ENCODE results near the gene ZSCAN21.

The ZSCAN21 gene

DNA sequence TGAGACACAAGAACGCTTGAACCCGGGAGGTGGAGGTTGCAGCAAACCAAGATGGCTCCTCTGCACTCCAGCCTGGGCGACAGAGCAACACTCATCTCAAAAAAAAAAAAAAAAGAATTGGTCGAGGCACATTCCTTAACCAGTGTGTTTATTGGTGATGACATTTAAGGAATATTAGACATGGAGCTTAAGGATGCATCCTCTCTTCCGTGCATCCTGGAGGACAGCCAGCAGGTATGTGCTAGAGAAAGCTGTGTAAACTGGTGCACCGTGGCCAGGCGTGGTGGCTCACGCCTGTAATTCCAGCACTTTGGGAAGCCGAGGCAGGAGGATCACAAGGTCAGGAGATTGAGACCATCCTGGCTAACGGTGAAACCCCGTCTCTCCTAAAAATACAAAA is 22.4 kb upstream of the ZSCAN21 start:
- DNase-seq (ENCODE audit: low read depth) = no peak

DNA sequence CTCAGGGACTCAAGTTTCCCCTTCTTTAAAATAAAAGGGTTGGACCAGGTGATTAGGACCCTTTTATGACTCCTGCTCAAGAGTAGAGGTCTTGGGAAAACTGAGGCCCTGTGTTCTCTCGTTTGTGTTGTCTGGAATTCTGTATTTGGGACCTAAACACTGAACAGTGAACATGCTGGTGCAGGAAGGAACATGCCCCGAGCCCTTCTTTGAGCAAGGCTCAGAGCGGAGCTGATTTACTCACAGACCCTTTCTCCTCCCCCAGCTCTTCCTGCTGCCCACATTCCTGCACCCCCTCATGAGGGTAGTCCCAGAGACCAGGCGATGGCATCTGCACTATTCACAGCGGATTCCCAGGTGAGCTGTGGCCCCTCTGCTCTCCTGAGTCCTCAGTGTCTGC is 20.0 kb upstream of the ZSCAN21 start:
- DNase-seq (ENCODE audit: low read depth) = no peak

DNA sequence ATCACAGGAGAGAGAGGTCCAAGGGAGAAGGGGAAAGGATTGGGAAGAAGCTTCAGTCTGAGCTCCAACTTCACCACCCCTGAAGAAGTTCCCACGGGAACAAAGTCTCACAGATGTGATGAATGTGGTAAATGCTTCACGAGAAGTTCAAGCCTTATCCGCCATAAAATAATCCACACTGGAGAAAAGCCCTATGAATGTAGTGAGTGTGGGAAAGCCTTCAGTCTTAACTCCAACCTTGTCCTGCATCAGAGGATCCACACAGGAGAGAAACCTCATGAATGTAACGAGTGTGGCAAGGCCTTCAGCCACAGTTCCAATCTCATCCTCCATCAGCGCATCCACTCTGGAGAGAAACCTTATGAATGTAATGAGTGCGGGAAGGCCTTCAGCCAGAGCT is 16.0 kb upstream of the ZSCAN21 start:
- no peak for DNase-seq (ENCODE audit: low read depth)

DNA sequence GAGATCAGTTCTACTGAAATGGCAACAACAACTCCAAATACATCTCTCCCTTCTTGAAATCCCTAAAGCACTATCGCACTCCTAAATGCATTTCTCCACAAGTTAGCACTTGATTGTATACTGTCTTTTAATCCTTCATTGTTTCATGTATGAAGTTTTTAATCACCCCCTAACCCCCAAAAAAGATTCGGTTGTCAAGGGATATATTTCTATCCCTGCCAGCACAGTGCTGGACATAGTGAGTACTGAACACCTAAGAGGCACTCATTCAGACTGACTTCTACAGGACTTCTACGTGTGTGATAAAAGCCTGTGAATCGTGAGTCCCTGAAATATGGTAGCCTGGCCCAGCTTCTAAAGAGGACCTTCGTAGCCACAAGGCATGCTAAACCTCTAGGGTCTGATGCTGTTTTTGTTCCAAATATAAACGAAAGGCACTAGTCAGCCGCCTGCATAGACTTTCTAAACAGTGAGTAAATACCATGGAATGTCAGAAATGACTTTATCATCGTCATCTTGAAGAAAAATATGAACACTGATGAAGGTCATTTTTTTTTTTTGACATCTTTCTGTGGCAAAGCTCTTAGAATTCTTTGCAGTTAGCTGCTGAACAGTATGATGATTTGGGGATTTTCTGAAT is 14.6 kb upstream of the ZSCAN21 start:
- DNase-seq (ENCODE audit: low read depth) = no peak

DNA sequence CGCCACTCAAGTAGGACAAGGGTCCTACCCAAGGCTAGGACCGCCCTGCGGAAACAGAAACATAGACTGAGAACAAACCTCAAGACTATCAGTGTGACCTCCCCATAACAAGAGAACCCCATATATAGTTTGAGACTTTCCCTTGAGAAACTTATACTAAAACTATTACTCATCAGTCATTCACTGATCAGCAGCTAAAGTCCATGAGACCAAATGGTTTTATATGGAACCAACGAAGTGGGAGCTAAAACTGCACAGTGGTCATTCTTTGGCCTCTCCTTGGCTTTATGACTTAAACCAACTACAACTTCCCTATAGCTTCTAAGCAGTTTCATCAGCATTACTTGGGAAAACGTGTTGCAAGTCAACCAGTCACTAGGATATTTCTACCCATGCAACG is 13.7 kb upstream of the ZSCAN21 start:
- DNase-seq (ENCODE audit: low read depth) = no peak

DNA sequence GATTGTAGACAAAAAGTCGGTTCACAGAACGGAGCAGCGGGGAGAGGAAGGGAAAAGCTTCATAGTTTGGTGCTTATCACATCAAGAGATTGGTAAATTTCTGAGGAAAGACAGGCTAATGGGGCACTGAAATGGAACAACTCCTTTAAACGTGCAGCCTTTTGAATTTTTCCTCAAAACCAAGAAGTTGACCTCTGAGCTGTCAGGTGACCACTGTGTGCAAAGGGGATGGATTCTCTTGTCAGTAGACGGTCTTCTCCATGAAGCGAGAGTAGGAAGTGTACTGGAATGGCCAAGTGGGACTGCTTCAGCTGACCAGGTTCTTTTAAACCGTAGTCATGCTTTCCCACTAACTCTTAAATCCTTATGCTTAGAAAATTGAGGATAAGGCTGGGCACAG is 11.2 kb upstream of the ZSCAN21 start:
- no peak for DNase-seq (ENCODE audit: low read depth)

DNA sequence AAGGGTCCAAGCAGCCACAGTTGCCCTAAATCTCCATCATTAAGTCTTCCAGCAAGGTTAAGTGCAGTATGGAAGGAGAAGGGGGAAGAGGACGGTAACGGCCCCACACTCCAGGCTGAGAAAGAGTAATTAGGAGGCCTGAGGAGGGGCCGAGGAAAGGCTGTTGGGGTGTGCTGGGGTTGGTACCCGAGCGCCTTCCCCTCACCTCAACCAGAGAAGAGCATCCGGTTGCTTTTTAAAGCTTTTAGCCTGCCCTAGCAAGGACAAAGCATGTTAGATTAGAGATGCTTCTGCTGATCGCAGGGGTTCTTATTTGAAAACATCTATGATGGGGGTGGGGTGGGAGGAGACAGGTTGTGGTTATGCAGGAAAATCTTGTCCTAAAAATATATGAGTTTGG is 9.0 kb upstream of the ZSCAN21 start:
- DNase-seq (ENCODE audit: low read depth) = no peak

DNA sequence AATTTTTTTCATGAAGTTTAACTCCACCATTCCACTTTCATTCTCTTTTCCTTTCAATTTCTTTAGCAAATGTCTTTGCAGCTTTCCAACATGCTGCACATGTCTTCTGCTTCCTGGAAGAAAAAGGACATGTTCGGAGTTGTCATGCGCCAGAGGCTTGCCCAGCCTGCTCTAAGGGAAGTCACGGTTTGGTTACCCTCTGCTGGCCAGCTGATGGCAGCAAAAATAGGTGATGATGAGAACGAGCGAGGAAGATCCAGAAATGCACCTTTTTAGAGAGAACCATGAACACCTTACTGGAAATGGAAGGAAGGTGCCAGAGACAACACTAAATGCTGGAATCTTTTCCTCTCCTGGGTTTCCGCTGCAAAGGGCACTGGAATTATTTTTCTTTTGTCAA is 4.9 kb upstream of the ZSCAN21 start:
- DNase-seq (ENCODE audit: low read depth) = no peak

DNA sequence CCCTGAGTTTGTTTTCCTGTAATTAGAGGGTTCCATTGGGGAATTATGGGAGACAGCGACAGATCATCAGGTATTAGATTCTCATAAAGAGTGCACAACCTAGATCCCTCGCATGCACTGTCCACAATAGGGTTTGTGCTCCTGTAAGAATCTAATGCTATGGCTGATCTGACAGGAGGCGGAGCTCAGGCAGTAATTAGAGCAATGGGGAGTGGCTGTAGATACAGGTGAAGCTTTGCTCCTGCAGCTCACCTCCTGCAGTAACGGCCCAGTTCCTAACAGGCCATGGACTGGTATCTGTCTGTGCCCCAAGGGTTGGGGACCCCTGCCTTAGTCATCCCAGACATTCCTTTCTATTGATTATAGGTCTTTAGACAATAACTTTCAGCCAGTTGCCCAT is 894 bp upstream of the ZSCAN21 start:
- no peak for DNase-seq (ENCODE audit: low read depth)

DNA sequence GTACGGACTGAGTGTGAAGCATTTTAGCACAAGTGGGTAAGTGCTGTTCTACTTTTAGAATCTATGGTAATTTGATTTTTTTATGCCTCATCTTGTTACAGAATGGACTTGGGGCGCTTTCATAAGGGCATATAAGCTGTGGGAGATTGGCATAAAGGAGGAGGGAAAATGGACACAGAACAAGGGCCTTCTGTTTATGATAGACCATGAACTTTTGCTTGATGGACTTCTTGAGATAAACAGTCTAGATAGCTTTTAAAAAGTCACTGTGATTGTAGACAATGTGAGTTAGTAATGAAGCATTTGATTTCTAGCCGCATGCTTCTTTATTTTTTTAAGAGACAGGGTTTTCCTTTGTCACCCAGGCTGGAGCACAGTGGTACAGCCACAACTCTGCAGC is 2.0 kb downstream of the ZSCAN21 start:
- DNase-seq (ENCODE audit: low read depth) = no peak

DNA sequence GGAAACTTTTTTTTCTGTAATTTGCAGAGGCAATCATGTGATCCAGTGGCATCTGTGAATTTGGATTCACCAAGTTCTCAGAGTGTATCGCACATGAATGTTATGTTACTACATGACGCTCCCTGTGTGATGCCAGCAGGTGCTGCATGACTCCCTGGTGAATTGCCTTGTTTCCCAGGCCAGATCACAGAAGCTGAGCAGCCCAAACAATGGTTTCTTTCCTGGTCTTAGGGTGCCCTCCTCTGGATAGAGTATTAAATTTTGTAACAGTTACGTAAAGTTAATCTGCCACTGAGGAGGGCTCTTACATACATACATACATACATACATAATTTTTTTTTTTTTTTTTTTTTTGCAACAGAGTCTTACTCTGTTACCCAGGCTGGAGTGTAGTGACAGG is 3.6 kb downstream of the ZSCAN21 start:
- peak; percentile 43 for DNase-seq (ENCODE audit: low read depth)

DNA sequence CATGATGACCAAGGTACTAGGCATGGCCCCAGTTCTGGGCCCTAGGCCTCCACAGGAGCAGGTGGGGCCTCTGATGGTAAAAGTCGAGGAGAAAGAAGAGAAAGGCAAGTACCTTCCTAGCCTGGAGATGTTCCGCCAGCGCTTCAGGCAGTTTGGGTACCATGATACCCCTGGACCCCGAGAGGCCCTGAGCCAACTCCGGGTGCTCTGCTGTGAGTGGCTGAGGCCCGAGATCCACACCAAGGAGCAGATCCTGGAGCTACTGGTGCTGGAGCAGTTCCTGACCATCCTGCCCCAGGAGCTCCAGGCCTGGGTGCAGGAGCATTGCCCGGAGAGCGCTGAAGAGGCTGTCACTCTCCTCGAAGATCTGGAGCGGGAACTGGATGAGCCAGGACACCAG is 7.4 kb downstream of the ZSCAN21 start:
- no peak for DNase-seq (ENCODE audit: low read depth)

DNA sequence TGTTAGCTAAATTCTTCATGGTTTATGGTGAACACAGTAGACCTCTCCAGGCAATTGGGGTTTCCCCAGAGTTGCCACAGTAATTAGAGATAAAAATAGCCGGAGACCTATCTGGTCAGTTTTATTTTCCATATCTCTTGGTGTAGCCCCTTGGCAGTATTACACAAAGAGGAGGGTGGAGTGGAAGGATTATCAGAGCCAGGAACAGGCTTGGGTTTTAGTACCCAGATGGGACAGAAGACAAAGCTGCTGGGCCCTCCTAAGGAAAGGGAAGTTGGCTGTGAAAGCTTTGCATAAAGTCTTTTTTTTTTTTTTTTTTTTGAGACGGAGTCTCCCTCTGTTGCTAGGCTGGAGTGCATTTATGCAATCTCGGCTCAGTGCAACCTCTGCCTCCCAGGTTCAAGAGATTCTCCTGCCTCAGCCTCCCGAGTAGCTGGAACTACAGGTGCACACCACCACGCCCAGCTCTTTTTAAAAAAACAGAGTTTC is 9.7 kb downstream of the ZSCAN21 start:
- no peak for DNase-seq (ENCODE audit: low read depth)

DNA sequence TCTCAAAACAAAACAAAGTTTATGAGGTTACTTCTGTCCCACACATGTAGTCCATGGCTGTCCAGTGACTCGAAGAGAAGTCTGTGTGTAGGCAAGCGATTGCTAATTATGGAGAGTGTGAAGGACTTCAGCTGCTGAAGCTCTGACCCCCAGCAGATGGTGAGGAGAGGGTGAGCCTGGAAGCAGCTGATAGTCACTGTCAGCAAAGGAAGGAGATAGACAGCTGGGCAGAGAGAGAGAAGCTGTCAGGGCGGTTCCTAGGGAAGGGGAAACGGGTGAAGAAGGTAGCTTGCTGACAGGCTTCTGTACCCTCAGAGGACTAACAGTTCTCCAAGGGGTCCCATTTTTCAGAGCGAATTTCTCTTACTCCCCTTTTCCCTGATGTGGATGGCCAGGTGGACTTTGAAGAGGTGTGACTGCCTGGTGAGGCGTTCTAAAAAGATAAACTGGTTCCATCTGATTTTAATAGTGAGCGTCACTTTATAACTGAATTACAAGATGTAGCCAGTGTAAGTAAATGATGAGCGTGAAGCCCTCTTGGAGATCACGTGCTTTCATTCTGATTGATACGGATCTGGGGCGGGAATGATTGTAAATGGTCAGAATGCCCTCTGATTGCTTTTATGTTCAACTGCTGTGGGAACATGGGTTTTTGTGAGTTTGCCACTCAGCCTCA is 12.1 kb downstream of the ZSCAN21 start:
- peak; percentile 55 for DNase-seq (ENCODE audit: low read depth)

DNA sequence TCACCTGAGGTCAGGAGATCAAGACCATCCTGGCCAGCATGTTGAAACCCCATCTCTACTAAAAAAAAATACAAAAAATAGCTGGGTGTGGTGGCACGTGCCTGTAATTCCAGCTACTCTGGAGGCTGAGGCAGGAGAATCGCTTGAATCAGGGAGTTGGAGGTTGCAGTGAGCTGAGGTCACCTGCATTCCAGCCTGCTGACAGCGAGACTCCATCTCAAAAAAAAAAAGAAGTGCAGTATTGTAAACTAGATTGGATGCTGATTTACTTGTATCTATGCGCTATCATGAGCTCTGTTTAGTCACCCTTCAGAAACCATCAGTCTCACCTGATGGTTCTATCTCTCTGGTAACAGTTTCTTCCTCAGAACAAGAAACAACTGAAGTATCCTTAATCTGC is 13.8 kb downstream of the ZSCAN21 start:
- DNase-seq (ENCODE audit: low read depth) = no peak

DNA sequence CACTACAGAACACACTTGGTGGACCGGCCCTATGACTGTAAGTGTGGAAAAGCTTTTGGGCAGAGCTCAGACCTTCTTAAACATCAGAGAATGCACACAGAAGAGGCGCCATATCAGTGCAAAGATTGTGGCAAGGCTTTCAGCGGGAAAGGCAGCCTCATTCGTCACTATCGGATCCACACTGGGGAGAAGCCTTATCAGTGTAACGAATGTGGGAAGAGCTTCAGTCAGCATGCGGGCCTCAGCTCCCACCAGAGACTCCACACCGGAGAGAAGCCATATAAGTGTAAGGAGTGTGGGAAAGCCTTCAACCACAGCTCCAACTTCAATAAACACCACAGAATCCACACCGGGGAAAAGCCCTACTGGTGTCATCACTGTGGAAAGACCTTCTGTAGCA is 14.6 kb downstream of the ZSCAN21 start:
- no peak for DNase-seq (ENCODE audit: low read depth)

DNA sequence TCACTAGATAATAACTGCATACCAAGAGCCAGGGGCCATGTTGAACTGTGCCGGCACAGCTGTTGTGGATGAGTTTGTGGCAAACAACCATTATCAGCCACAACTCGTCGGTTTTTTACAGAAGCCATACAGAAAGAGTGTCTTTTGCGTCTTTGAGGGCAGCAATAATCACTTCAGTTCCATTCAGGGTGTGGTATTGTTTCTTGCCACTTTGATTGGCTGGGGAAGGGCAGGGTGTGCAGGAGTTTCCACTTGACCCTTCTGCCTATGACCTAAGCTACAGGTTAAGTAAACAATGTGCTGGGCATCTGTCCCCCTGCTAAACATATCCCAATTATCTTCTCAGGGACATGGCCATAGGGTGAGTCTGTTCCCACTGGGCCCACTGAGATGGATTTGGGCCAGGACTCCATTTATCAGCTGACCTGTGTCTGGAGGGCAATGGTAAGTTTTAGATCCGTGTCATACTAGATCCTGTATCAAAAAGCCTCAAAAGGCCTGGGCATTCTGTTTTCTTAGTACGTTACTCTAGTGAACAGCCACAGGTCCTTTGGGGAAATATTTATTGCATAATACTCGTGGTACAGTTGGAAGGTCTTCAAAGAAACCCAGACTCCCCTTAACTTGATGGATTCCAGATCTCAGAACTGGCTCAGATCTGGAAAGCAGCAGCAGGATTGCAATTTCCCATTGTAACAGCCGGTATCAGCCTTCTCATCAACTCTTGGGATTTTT is 16.0 kb downstream of the ZSCAN21 start:
- no peak for DNase-seq (ENCODE audit: low read depth)

DNA sequence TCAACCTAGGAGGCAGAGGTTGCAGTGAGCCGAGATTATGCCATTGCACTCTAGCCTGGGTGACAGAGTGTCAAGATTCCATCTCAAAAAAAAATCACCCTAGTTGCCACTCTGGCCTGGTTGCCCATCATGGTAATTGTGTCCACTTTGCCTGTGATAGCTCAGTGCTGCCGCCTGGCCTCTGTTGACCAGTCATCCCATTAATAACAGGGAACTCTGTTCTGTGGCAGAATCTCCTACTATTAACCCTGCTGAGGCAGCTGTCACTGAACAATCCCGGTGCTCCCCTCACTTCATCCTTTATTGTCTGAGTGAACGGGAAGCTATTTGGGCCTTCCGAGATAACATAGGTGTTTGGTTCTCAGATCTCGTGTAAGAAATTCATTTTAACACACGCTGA is 17.4 kb downstream of the ZSCAN21 start:
- no peak for DNase-seq (ENCODE audit: low read depth)

DNA sequence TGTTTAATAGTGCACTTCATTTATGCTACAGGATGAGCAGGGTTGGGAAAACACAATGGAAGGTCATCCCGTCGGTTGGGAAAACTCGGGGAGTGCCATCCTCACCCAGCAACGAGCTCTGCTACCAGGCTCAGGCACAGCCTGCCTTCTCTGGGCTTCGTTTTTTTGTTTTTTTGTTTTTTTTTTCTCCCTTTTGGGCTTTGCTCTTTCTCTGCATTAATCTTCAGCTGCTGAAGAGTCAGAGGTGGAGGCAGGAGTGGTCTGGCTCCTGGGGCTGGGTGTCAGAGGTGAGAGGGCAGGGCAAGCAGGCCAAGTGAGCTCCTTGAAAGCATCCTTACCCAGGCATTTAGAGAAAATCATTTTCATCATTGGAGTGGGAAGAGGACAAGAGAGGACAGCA is 20.4 kb downstream of the ZSCAN21 start:
- DNase-seq (ENCODE audit: low read depth) = no peak

DNA sequence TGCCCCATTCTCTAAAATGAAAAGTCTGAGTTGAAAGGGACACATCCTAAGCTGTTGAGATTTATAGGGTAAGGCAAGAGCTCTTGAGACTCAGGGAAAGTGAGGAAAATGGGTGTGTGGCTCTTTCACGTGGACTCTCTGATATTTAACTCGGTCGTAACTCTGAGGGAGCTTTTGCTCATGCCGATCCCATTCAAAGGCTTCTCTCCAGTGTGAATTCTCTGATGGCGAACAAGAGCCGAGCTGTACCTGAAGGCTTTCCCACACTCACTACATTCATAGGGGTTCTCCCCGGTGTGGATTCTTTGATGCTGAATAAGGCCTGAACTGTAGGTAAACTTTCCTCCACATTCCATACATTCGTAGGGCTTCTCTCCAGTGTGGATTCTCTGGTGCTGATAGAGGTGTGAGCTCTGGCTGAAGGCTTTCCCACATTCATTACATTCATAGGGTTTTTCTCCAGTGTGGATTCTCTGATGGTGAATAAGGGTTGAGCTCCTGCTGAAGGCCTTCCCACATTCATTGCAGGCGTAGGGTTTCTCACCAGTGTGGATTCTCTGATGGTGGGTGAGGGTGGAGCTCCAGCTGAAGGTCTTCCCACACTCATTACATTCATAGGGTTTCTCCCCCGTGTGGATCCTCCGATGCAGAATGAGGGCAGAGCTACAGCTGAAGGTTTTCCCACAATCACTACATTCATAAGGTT is 21.6 kb downstream of the ZSCAN21 start:
- no peak for DNase-seq (ENCODE audit: low read depth)

DNA sequence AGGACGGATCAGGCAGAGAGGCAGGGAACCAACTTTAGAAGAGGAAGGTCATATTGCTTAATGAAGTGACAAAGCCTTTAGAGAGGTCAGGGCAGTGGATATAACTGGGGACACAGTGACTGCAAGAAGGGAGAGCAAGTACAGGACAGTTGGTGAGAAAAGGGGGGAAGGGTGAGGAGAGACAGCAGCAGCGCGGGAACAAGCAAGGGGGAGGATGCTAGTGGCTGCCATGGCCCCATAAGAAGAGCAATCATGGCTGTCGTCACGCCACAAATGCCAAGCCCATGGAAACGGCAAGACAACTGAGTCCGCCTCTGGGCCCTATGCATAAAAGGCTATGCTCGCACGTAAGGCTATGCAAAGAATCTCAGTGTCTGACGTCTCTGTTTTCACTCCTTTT is 22.9 kb downstream of the ZSCAN21 start:
- no peak for DNase-seq (ENCODE audit: low read depth)

DNA sequence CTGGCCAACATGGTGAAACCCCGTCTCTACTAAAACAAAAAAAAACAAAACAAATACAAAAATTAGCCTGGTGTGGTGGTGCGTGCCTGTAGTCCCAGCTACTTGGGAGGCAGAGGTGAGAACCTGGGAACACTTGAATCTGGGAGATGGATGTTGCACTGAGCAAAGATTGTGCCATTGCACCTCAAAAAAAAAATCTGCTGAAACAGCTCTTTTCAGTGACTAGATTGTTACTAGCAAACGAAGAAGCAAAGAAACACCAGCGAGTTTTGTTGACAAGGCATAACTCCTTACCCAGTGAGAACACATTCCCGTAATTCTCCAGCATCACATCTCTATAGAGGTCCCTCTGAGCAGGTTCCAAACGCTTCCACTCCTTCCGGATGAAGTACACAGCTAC is 25.3 kb downstream of the ZSCAN21 start:
- DNase-seq (ENCODE audit: low read depth) = no peak

DNA sequence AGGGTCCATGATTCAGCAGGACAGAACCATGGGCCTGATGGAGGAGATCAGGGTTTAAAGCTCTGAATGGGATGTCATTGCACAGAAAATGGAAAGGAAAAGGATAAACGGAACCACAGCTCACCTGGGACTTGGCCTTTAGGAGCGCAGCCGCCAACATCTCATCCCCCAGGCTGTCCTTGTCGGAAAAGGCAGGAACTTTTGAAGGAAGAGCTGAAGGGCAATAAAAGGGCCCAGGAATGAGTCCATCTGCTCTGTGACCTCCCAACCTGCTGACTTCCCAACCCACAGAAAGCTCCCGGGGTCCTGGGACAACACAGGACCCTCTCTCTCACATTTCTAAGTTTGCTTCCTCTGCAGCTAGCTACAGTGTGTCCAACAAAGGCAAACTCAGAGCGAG is 25.8 kb downstream of the ZSCAN21 start:
- no peak for DNase-seq (ENCODE audit: low read depth)
